Fibroblast of skin of right biceps (primary cell): Measurements from ENCODE around the gene CNNM3.
"Not testable (repeated sequence)": the region's sequence is repeated elsewhere in the genome, so short reads cannot be mapped to it uniquely, and the experiment has no call there.

Experiments used
- DNase-seq: peaks from one replicate; pipeline ENCODE4 v3.0.0-alpha.2; 2013

Gene CNNM3

DNA sequence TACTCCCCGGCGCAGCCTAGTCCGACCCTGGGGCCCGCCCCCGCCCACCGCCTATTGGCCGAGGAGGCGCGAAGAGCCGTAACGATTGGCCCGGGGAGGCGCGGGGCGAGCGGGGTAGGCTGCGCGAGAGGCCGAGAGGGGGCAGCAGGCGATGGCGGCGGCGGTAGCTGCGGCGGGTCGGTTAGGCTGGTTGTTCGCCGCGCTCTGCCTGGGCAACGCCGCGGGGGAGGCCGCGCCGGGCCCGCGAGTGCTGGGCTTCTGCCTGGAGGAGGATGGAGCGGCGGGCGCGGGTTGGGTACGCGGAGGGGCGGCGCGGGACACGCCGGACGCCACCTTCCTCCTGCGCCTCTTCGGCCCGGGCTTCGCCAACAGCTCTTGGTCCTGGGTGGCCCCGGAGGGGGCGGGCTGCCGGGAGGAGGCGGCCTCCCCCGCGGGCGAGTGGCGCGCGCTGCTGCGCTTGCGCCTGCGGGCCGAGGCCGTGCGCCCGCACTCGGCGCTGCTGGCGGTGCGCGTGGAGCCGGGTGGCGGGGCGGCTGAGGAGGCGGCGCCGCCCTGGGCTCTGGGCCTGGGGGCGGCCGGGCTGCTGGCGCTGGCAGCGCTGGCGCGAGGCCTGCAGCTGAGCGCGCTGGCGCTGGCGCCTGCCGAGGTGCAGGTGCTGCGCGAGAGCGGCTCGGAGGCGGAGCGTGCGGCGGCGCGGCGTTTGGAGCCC, at the start of gene CNNM3:
TSS of gene CNNM3 (plus strand) at position 142 of the 709 bp plus-strand sequence. CDS start at position 152, 10 bp downstream.
- DNase-seq: peak; percentile 92

DNA sequence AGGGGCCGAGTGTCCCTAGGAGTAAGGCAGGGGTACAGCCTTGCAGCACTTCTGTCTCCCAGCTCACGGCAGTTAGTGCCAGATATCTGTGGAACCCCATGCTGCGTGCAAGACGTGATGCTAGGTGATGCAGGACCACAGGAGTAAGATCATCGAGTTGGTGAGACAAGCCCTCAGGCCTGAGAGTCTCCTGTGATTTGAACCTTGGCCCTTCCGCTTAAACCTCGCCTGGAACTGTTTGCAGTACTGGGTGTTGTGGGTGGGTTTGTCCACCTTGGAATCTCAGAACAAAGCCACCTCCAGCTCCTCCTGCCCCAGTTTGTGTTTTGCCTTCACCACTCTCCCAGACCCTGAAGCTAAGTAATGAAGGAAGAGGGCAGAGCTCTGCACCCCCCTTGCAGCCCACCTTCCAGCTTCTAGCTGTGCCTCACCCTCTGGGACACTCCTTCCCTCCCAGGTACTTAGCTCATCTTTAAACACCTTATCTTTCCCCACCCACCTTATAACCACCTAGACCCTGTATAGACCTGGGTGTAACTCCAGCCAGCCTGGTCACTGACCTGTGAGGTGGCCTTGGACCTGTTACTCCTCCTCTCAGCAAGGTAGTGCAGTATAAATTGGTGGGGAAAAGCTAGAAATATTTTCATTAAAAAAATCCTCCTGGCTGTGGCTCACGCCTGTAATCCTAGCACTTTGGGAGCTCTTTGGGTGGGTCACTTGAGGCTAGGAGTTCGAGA, 48.8 kb upstream of the CNNM3 start:
- no peak for DNase-seq

DNA sequence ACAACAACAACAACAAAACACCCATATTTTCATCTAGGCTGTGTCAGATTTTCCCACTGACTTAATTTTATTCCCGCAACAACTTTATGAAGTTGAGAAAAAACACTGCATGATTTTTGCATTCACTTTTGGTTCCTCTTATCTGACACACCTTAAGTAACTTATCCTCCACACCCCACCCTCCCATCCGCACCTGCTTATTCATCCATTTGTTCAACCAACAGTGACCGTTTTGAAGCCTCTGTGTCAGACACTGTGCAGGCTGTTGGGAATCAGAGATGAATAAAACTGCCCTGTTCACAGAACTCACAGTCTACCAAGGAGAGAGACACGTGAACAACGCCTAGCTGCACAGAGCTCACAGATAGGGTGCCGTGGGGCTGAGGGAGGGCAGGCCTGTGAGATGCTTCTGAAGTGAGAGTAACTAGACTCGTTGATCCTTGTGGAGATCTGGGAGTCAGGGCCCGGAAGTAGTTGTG, 47.9 kb upstream of the CNNM3 start:
- DNase-seq: no peak

DNA sequence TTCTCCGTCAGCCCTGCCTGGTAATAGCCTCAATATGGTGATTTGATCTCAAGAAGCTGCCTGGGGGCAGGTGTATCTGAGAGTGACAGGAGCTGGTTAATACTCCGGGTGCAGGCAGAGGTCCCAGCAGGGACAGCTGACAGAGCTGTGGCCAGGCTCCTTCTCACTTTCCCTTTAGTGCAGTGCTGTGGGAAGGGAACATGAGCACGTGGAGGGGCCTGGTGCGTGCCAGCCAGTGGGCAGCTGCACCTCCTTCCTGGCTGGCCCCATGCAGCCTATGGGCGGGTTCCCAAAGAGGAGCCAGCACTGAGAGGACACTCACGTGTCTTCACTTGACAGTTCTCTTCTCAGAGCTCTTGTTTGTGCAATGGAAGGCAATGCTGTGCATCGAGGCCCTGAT, 46.3 kb upstream of the CNNM3 start:
- no peak for DNase-seq

DNA sequence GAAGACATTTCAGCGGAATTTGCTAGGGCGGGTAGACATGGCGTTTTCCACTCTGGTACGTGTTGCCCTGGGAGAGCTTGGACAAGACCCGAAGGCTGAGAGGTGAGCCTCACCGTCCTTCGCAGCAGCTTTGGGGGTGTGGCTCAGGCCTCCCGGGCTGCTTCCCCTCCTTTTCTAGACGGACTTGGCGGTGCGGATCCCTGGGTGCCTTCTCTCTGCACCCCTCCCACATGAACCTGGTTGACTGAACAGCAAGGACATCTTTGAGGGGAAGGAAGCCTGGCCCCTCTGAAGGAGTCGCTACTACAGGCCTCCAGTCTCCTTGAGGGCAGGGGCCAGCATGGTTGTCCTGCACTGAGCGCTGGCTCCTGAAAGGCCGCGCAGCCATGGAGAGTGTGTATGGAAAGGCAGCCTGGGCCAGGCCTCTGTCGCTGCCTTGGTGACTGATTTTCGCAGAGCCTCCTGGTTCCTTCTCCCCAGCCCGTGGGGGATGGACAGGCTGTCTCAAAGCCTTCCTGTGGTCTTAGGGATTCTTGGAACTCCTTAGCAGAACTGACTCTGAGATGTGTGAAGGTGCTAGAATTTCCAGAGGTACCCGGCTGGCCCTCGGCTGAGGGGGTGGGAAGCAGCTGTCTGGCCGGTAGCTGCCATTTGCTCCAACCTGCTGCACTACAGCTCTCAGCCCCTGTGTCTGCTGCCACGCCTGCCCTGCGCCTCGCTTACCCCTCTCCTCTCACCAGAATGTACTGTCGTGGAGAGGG, 45.4 kb upstream of the CNNM3 start:
- no peak for DNase-seq

DNA sequence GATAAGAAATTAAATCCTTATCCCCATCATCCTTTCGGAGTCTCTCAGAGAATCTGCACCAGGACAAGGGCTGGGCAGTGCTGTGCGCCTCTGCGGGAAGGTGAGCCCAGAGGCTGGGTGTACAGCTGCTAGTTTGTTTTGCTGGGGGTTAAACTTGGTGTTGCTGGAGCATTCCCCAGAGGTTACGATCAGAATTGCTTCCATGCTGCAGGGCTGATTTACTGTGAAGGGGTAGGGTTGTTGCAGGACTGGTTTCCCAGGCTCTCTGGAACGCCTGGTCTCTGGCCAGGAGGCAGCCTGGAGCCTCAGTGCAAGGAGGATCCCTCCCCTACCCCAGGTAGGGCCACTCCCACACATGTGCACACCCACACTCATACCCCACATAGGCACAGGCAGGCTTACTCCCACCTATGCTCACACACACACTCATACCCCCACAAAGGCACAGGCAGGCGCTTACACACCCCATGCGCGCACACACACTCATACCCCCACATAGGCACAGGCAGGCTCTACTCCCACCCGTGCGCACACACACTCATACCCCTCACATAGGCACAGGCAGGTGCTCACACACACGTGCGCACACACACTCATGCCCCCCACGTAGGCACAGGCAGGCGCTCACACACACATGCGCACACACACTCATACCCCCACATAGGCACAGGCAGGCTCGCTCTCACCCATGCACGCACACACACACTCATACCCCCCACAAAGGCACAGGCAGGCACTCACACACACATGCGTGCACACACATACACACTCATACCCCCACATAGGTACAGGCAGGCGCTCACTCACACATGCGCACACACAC, 44.1 kb upstream of the CNNM3 start:
- DNase-seq: no peak

DNA sequence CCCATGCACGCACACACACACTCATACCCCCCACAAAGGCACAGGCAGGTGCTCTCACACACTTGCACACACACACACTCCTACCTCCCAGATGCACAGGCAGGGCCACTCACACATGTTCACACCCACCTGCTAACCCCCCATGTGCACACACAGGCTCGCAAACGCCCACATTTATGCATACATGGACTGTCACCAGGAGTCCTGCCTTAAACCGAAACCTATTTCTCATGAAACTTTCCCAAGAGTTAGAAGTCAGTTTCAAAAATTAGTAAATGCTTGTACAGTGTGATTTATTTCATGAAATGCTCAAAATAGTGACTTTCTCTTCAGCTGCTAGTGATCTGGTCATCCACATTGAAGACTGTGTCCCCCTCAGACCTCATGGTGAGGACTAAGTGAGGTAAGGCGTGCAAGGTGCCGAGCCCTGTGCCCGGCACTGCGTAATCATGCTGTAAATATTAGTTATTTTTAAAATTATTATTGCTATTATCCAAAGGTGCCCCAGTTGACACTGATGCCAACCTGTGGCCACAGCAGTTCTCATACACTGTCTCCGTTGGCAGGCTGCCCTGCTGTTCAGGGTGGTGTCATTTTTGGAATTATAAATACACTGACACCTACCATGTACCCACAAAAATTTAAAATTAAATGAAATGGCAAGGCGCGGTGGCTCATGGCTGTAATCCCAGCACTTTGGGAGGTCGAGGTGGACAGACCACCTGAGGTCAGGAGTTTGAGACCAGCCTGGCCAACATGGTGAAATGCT, 43.0 kb upstream of the CNNM3 start:
- DNase-seq: no peak

DNA sequence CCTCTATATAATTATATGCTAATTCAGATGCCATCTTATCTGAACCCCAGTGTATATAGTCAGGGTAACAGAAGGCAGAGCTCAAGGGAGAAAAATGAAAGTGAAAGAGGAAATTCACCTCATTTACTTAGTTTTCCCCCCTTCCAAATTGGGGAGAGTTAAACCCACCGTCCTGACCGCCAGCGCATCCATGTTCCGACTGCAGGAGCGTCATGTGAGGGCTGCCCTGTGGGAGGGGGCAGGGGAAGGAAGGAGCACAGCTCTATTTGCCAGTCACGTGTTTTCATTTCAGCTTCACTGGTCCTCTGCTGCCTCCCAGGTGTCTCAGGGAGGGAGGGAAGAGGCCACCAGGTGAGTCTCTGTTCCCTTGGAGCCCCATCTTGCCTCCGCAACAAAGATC, 42.1 kb upstream of the CNNM3 start:
- DNase-seq: no peak

DNA sequence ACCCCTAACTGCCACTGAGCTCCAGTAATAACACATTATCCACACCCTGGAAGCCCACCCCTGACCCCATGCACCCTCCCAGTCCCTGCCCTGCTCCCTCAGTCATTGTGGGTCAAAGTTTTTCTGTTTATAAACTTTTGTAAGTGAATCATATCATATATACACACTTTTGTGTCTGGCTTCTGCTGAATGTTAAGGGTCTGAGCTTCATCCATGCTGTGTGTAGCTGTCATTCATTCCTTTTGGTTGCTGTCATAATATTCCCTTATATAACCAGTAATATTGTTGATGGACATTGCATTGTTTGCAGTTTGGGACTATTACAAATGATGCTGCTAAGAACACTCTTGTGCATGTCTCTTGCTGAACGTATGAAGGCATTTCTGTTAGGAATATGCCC, 40.9 kb upstream of the CNNM3 start:
- DNase-seq: no peak

DNA sequence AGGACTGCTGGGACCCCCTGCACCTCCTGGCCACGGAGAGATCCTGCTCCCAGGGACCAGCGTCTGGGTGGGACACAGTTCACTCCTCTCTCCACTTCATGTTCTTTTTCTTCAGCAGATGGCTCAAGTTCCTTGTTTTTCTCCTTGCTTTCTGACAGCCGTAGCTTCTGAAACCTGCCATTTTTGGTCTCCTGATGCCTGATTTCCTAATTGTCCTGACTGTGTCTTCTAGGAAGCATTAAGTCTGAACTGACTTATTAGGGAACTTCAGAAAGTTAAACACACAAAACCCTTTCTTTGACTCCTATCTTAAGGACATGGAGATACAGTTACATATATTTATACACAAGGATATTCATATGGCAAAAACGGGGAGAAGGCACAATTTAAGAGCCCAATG, 32.7 kb upstream of the CNNM3 start:
- DNase-seq: no peak

DNA sequence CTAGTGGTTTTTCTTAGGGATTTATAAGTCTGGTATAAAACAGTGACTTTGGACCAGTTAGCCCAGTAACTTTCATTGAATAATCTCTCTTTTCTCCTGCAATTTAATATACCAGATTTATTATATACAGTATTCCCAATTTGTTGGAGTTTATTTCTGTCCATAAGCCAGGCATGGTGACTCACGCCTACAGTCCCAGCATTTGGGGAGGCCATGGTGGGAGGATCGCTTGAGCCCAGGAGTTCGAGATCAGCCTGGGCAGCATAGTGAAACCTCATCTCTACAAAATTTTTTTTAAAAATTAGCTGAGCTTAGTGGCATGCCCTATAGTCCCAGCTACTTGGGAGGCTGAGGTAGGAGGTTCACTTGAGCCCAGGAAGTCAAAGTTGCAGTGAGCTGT, 28.7 kb upstream of the CNNM3 start:
- no peak for DNase-seq

DNA sequence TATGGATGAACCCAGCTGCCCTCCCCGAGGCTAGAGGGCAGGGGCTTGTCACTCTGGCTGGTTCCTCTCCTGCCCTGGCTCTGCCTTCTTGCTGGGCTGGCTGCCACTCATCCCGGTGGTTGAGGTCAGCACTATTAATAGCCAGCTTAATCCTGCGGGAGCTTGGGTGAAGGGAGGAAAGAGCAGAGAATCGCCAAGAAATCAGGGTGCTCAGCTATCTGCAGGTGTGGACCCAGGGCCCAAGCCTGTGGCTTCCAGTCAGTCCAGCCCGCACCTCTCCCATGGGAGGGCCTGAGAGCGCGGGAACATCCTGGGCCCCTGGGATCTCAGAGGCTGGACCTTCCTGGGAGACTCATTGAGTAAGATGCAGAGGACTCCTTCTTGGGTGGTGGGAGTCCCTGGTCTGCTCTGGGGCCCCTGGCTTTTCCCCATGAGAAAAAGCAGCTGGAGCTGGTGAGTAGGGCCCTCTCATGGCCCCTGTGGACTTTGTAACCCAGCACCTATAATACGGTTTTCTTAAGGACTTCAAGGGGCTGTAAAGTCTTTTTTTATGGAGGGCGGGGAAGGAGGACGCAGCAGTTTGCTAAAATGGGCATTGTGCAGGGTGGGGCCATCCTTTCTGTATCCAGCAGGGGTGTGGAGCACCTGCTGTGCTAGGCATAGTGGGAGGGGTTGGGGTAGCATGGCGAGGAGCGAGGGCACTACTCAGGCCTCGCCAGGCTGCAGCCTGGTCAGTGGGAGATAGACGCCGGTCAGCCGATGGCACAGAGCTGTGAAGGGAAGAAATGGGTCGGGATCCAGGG, 27.4 kb upstream of the CNNM3 start:
- DNase-seq: no peak

DNA sequence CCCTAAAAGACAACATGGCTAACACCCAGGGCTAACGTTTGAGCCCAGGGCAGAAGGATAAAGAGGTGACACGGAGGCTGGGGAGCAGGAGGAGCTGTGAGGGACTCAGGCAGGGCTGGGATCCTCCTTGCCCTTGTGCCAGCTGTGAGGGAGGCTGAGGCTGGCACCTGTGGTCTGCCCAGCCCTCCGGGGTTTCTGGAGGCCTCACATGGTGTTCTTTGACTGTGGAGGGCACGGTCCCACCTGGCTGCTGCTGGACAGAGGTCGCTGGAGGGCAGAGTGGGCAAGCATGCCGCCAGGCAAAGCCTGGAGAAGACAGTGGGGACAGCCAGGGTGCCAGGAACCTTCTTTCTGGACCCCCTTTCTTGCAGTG, 26.8 kb upstream of the CNNM3 start:
- DNase-seq: no peak

DNA sequence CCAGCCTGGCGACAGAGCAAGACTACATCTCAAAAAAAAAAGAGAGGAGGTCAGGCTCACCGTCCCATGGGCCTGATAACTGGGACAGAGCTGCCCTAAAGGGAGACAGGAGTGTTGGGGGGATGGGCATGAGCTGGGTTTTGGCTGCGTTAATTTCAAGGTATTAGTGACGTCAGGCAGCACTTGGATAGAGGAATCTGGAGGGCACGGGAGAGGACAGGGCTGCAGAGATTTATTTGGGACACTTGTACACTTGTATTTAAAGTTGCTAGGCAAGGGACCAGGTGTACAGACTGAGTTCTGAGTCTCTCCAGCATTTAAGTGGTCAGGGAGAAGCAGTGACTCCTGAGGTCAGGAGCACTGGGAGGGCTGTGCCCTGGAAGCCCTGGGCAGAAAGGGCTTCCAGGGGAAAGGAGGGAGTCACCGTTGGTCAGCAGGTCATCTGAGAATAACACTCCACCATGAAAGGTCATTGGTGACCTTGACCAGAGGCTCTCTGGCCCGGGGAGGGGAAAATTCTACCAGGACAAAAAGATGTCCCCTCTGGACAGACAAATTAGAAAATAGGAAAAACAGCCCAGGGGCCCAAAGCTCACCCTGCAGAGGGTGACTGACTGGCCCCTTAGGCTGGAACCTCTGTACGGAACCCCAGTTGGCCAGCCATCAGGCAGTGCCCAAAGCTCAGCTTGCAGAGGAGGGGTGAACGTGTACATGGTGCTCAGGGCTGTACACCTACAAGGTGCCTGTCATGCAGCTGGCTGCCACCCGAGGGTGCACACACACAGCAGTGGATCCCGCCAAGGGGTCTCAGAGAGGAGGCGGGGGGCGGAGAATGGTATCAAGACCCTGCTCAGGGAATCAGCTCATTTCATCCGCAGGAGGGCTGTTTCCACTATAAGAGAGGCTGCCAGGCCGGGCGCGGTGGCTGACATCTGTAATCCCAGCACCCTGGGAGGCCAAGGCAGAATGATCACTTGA, 23.0 kb upstream of the CNNM3 start:
- no peak for DNase-seq

DNA sequence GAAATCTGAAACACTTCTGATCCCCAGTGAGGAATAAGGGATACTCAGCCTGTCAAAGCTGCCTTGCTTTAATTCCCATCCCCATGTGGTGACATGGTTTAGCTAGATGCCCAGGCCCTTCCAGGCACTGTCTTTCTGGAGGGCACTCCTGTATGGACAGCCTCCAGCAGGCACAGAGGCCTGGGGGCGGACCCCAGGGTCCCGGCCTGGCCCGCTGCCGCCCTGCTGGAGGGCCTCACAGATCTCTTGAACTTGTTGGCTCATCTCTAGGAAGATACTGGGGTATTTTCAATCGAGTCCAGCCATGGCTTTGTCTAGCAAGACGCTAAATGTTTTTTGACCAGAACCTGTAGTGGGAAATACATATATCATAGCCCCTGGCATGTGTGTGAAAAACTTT, 21.0 kb upstream of the CNNM3 start:
- no peak for DNase-seq

DNA sequence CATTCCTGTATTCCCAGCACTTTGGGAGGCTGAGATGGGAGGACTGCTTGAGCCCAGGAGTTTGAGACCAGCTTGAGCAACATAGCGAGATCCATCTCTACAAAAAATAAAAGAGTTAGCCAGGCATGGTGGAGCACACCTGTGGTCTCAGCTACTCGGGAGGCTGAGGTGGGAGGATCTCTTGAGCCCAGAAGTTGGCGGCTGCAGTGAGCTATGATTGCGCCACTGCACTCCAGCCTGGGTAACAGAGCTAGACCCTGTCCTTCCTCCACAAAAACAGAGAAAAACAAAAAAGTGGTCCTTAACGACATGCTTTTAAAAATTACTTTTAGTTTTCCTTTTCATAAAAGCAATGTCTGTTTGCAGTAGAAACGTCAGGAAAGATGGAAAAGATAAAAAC, 19.6 kb upstream of the CNNM3 start:
- not testable (repeated sequence) for DNase-seq

DNA sequence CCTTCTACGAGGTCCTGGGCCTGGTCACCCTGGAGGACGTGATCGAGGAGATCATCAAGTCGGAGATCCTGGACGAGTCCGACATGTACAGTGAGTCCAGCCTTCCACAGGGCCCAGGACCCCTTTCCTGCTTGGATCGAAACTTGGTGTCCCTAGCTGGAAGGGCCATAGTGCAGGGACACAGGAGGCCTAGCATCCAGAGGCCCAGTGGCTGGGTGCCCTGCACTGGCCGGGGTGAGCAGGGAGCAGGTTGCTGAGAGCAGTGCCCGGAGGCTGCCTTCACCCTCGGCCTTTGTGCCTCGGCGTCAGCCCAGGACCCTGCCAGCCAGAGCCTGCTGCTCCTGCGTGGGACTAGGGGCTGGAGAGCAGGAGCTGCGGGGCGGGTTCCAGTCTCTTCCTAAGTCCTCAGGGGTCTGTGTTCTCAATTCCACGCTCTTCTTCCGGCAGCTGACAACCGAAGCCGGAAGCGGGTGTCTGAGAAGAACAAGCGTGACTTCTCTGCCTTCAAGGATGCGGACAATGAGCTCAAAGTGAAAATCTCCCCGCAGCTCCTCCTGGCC, 18.9 kb upstream of the CNNM3 start:
- no peak for DNase-seq

DNA sequence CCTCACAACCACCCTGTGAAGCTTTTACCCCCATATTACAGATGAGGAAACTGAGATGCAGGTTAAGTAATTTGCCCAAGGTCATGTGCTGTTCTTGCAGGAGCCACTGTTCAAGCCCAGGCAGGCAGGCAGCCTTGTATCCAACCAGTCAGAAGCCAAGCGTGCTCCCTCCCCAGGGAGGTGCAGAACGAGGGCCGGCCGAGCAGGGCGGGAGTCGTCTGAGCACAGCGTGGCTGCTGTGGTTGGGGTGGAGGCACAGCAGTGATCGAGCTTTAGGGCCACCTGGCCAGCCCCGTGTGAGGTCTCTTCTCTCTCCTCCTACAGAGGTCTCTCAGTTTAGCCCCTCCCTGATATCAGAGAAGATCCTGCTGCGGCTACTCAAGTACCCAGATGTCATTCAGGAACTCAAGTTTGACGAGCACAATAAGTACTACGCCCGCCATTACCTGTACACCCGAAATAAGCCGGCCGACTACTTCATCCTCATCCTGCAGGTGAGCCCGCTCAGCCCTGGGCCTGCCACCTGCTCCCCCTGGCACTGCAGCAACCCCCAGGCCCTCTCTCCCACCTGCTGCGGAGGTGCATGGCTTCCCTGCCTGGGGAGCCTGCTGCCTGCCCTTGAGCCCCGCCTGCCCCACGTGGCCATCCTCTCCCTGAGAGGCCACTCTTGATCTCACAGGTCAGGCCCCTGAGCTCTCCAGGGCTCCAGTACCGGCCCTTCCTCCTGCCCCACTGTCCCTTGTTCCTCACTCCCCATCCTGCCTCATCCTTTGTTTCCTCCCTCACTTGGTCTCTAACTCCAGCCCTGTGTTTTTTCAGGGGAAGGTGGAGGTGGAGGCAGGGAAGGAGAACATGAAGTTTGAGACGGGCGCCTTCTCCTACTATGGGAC, 17.1 kb upstream of the CNNM3 start:
- DNase-seq: no peak

DNA sequence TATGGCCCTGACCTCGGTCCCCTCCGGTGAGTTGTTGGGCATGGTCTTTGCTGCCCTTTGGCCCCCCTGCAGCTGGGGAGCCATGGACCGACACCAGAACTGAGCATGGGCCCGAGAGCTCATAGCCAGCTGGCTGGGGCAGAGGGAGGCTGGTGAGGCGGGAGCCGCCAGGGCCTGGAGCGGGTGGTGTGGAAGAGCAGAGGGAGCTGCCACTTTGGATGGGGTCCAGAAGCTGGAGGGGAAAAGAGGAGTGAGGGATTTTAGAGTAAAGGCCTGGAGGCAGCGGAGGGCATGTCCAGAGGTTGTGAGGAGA, 16.5 kb upstream of the CNNM3 start:
- DNase-seq: no peak
